Measurements from ENCODE around the gene MUSK.

MUSK gene

DNA sequence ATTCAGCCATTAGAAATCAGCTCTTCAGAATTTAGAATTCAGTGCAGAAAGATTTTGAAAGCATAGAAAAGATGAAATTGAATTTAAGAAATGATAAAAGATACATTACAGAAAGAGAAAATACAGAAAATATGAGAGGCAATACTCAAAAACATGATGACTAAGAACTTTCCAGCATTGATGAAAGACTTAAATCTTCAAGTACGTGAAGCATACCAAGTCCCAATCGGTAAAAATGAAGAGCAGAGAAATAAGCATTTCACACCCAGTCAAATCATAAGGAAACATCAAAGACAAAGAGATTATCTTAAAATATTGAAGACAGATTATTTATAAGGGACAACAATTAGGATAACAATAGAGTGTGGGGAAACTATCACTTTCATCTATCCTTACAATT, 35.1 kb downstream of the MUSK start:
- no peaks in the 10 kb centered on the region for H3K27me3 ChIP-seq (ENCODE audit: control insufficient read depth, insufficient read depth, low read length)
- H3K9ac ChIP-seq (ENCODE audit: low read depth, low read length) = no peak overlapping the region
- no peaks in the 10 kb centered on the region for H3K9me3 ChIP-seq (ENCODE audit: control insufficient read depth, insufficient read depth, low read length)

GRCh38 chr9:110707419-110707818, 38.8 kb downstream of the MUSK start:
- H3K4me3 ChIP-seq (ENCODE audit: low read depth, low read length) = no peak overlapping the region
- H3K4me1 ChIP-seq (ENCODE audit: control insufficient read depth, insufficient read depth, low read length) = no peaks in the 10 kb centered on the region
- H3K27me3 ChIP-seq (ENCODE audit: control insufficient read depth, insufficient read depth, low read length) = no peaks in the 10 kb centered on the region
- H3K9ac ChIP-seq (ENCODE audit: low read depth, low read length) = no peak overlapping the region
- H3K36me3 ChIP-seq (ENCODE audit: control insufficient read depth, insufficient read depth, low read length) = no peaks in the 10 kb centered on the region
- H3K9me3 ChIP-seq (ENCODE audit: control insufficient read depth, insufficient read depth, low read length) = no peaks in the 10 kb centered on the region

More for the DNA sequence above, 35.1 kb downstream of the MUSK start:
- H3K4me1 ChIP-seq (ENCODE audit: control insufficient read depth, insufficient read depth, low read length) = no peaks in the 10 kb centered on the region
- H3K36me3 ChIP-seq (ENCODE audit: control insufficient read depth, insufficient read depth, low read length) = no peaks in the 10 kb centered on the region
- H3K4me3 ChIP-seq (ENCODE audit: low read depth, low read length) = no peak overlapping the region

GRCh38 chr9:110710420-110710819, 41.8 kb downstream of the MUSK start:
- Histone ChIP-seq H3K36me3 (ENCODE audit: control insufficient read depth, insufficient read depth, low read length) (no peaks in the 10 kb centered on the region), H3K4me3 (ENCODE audit: low read depth, low read length) (no peak overlapping the region), H3K4me1 (ENCODE audit: control insufficient read depth, insufficient read depth, low read length) (peaks cover 8% of the 10 kb centered on the region), H3K9me3 (ENCODE audit: control insufficient read depth, insufficient read depth, low read length) (no peaks in the 10 kb centered on the region), H3K27me3 (ENCODE audit: control insufficient read depth, insufficient read depth, low read length) (no peaks in the 10 kb centered on the region), H3K9ac (ENCODE audit: low read depth, low read length) (no peak overlapping the region)

GRCh38 chr9:110712955-110713354, 44.4 kb downstream of the MUSK start:
- no peak overlapping the region for H3K9ac ChIP-seq (ENCODE audit: low read depth, low read length)
- H3K36me3 ChIP-seq (ENCODE audit: control insufficient read depth, insufficient read depth, low read length) = no peaks in the 10 kb centered on the region
- no peaks in the 10 kb centered on the region for H3K27me3 ChIP-seq (ENCODE audit: control insufficient read depth, insufficient read depth, low read length)
- no peaks in the 10 kb centered on the region for H3K9me3 ChIP-seq (ENCODE audit: control insufficient read depth, insufficient read depth, low read length)
- no peak overlapping the region for H3K4me3 ChIP-seq (ENCODE audit: low read depth, low read length)
- H3K4me1 ChIP-seq (ENCODE audit: control insufficient read depth, insufficient read depth, low read length) = peaks cover 8% of the 10 kb centered on the region

DNA sequence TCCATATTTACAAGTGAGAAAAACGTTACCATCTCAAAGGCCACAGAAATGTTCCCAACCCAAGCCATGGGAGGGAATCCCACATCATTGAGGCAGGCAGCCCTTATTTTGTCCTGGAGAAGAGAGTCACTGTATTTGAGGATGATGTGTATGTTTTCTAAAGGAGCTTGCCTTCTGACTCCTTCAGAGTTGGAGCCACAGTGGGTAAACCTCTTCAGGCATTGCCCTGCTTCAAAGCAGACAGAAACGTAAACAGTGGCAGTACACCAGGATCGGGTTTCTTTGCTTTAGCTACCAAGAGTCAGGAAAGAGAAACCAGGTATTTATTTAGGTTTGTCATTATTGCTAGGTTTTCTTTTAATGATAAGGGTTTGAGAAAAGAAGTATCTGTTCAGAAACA, 45.7 kb downstream of the MUSK start:
- Histone ChIP-seq H3K36me3 (ENCODE audit: control insufficient read depth, insufficient read depth, low read length) (no peaks in the 10 kb centered on the region), H3K9ac (ENCODE audit: low read depth, low read length) (no peak overlapping the region), H3K9me3 (ENCODE audit: control insufficient read depth, insufficient read depth, low read length) (no peaks in the 10 kb centered on the region), H3K4me3 (ENCODE audit: low read depth, low read length) (no peak overlapping the region), H3K27me3 (ENCODE audit: control insufficient read depth, insufficient read depth, low read length) (no peaks in the 10 kb centered on the region), H3K4me1 (ENCODE audit: control insufficient read depth, insufficient read depth, low read length) (peaks cover 8% of the 10 kb centered on the region)

GRCh38 chr9:110728058-110728457, 59.5 kb downstream of the MUSK start:
- H3K27me3 ChIP-seq (ENCODE audit: control insufficient read depth, insufficient read depth, low read length) = no peaks in the 10 kb centered on the region
- H3K4me1 ChIP-seq (ENCODE audit: control insufficient read depth, insufficient read depth, low read length) = peaks cover 8% of the 10 kb centered on the region
- H3K4me3 ChIP-seq (ENCODE audit: low read depth, low read length) = no peak overlapping the region
- H3K9me3 ChIP-seq (ENCODE audit: control insufficient read depth, insufficient read depth, low read length) = no peaks in the 10 kb centered on the region
- no peak overlapping the region for H3K9ac ChIP-seq (ENCODE audit: low read depth, low read length)
- no peaks in the 10 kb centered on the region for H3K36me3 ChIP-seq (ENCODE audit: control insufficient read depth, insufficient read depth, low read length)

GRCh38 chr9:110729641-110730040, 61.0 kb downstream of the MUSK start:
- no peaks in the 10 kb centered on the region for H3K36me3 ChIP-seq (ENCODE audit: control insufficient read depth, insufficient read depth, low read length)
- H3K9ac ChIP-seq (ENCODE audit: low read depth, low read length) = no peak overlapping the region
- H3K9me3 ChIP-seq (ENCODE audit: control insufficient read depth, insufficient read depth, low read length) = no peaks in the 10 kb centered on the region
- no peak overlapping the region for H3K4me3 ChIP-seq (ENCODE audit: low read depth, low read length)
- no peaks in the 10 kb centered on the region for H3K27me3 ChIP-seq (ENCODE audit: control insufficient read depth, insufficient read depth, low read length)
- peaks cover 8% of the 10 kb centered on the region for H3K4me1 ChIP-seq (ENCODE audit: control insufficient read depth, insufficient read depth, low read length)

GRCh38 chr9:110731437-110732028, 62.9 kb downstream of the MUSK start:
- peaks cover 8% of the 10 kb centered on the region for H3K4me1 ChIP-seq (ENCODE audit: control insufficient read depth, insufficient read depth, low read length)
- H3K9ac ChIP-seq (ENCODE audit: low read depth, low read length) = no peak overlapping the region
- H3K4me3 ChIP-seq (ENCODE audit: low read depth, low read length) = no peak overlapping the region
- H3K27me3 ChIP-seq (ENCODE audit: control insufficient read depth, insufficient read depth, low read length) = no peaks in the 10 kb centered on the region
- no peaks in the 10 kb centered on the region for H3K36me3 ChIP-seq (ENCODE audit: control insufficient read depth, insufficient read depth, low read length)
- H3K9me3 ChIP-seq (ENCODE audit: control insufficient read depth, insufficient read depth, low read length) = no peaks in the 10 kb centered on the region

- Histone ChIP-seq H3K9me3 (ENCODE audit: control insufficient read depth, insufficient read depth, low read length) (no peaks in the 10 kb centered on the region), H3K4me1 (ENCODE audit: control insufficient read depth, insufficient read depth, low read length) (peaks cover 5% of the 10 kb centered on the region)
Measured at GRCh38 chr9:110738982-110739381, 70.4 kb downstream of the MUSK start.

DNA sequence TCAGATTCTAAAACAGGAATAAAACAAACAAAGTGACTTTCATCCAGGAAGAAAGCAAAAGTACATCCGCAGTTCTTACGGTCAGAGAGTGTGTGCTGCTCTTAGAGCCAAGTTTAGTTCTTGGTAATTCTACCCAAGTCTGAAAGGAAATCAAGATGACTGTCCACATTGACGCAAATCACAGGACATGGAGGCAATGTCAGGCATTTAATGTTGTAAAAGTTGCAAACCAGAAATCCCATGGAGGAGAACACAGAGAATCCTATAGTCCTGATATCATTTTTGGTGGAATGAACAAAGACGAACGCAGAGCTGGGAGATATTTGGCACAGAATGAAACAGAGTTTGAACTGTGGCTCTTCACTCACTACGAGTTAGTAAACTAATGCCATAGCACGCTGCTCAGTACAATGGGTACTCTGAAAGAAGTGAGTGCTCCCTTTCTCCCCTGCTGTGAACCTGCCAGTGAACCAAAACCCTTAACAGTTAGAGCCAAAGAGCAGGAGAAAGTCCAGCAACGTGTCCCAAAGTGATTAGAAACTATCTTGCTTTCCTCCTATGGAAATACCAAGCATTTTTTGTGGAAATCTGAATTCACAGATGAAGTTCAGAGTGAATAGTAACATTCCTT, 74.3 kb downstream of the MUSK start:
- Histone ChIP-seq H3K9ac (ENCODE audit: low read depth, low read length) (no peak overlapping the region), H3K27me3 (ENCODE audit: control insufficient read depth, insufficient read depth, low read length) (no peaks in the 10 kb centered on the region), H3K36me3 (ENCODE audit: control insufficient read depth, insufficient read depth, low read length) (no peaks in the 10 kb centered on the region), H3K4me1 (ENCODE audit: control insufficient read depth, insufficient read depth, low read length) (peaks cover 7% of the 10 kb centered on the region), H3K4me3 (ENCODE audit: low read depth, low read length) (no peak overlapping the region), H3K9me3 (ENCODE audit: control insufficient read depth, insufficient read depth, low read length) (no peaks in the 10 kb centered on the region)

More at GRCh38 chr9:110738982-110739381, 70.4 kb downstream of the MUSK start:
- Histone ChIP-seq H3K9ac (ENCODE audit: low read depth, low read length) (no peak overlapping the region), H3K36me3 (ENCODE audit: control insufficient read depth, insufficient read depth, low read length) (no peaks in the 10 kb centered on the region), H3K27me3 (ENCODE audit: control insufficient read depth, insufficient read depth, low read length) (no peaks in the 10 kb centered on the region), H3K4me3 (ENCODE audit: low read depth, low read length) (no peak overlapping the region)

DNA sequence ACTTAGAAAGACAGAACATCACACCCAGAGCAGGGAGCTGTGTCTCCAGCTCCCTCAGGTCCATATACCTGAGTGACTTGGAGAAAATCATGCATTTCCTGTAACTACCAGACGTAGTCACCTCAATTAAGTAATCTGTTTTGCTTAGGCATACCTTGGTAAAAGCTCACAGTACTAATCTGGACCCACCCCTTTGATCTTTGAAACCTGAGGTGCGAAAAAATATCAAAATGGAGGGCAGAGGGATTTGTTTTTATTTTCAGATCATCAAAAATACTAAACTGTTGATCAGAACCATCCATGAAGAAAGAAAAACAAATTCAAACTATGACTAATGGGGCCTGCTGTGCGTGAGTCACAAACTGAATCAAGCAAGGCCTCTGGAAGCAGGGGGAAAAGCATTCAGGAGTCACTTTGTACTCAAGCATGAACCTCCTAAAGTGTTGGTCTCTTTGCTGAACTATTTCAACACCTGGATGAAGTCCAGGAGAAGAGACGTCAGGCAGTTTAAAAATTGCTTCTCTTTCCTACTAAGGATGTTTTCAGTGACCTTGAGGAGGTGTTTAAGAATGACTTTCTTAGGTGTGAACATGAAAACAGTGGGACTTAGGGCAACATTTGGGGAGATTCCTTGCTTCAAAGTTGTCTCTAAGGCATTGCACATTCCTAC, 76.3 kb downstream of the MUSK start:
- no peaks in the 10 kb centered on the region for H3K9me3 ChIP-seq (ENCODE audit: control insufficient read depth, insufficient read depth, low read length)
- H3K4me3 ChIP-seq (ENCODE audit: low read depth, low read length) = no peak overlapping the region
- H3K9ac ChIP-seq (ENCODE audit: low read depth, low read length) = no peak overlapping the region
- H3K27me3 ChIP-seq (ENCODE audit: control insufficient read depth, insufficient read depth, low read length) = no peaks in the 10 kb centered on the region
- peaks cover 7% of the 10 kb centered on the region for H3K4me1 ChIP-seq (ENCODE audit: control insufficient read depth, insufficient read depth, low read length)
- H3K36me3 ChIP-seq (ENCODE audit: control insufficient read depth, insufficient read depth, low read length) = no peaks in the 10 kb centered on the region

- no peaks in the 10 kb centered on the region for H3K9me3 ChIP-seq (ENCODE audit: control insufficient read depth, insufficient read depth, low read length)
- no peak overlapping the region for H3K4me3 ChIP-seq (ENCODE audit: low read depth, low read length)
- H3K27me3 ChIP-seq (ENCODE audit: control insufficient read depth, insufficient read depth, low read length) = no peaks in the 10 kb centered on the region
- no peak overlapping the region for H3K9ac ChIP-seq (ENCODE audit: low read depth, low read length)
- no peaks in the 10 kb centered on the region for H3K36me3 ChIP-seq (ENCODE audit: control insufficient read depth, insufficient read depth, low read length)
- peaks cover 7% of the 10 kb centered on the region for H3K4me1 ChIP-seq (ENCODE audit: control insufficient read depth, insufficient read depth, low read length)
Measured at GRCh38 chr9:110745676-110746075, 77.1 kb downstream of the MUSK start.

Data from iPS-15b (cell line).